GM12801 (cell line): ENCODE data around the gene CYP2C8.

Experiments
- TF ChIP-seq, protein P1 (sequence below): IDR thresholded peaks from one replicate; pipeline ENCODE4 v1.5.1; 2011; ENCODE audit warnings: control low read depth; ENCODE audit not compliant: insufficient read length; ENCODE audit errors: extremely low read depth

Gene CYP2C8

GRCh38 chr10:94997741-94998174 is 71.5 kb downstream of the CYP2C8 start:
- TF ChIP-seq, protein P1, sequence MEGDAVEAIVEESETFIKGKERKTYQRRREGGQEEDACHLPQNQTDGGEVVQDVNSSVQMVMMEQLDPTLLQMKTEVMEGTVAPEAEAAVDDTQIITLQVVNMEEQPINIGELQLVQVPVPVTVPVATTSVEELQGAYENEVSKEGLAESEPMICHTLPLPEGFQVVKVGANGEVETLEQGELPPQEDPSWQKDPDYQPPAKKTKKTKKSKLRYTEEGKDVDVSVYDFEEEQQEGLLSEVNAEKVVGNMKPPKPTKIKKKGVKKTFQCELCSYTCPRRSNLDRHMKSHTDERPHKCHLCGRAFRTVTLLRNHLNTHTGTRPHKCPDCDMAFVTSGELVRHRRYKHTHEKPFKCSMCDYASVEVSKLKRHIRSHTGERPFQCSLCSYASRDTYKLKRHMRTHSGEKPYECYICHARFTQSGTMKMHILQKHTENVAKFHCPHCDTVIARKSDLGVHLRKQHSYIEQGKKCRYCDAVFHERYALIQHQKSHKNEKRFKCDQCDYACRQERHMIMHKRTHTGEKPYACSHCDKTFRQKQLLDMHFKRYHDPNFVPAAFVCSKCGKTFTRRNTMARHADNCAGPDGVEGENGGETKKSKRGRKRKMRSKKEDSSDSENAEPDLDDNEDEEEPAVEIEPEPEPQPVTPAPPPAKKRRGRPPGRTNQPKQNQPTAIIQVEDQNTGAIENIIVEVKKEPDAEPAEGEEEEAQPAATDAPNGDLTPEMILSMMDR, result no peak

- TF ChIP-seq, protein P1, result no peak
These were observed 76.5 kb downstream of the CYP2C8 start for GRCh38 chr10:94992811-94993210.

DNA sequence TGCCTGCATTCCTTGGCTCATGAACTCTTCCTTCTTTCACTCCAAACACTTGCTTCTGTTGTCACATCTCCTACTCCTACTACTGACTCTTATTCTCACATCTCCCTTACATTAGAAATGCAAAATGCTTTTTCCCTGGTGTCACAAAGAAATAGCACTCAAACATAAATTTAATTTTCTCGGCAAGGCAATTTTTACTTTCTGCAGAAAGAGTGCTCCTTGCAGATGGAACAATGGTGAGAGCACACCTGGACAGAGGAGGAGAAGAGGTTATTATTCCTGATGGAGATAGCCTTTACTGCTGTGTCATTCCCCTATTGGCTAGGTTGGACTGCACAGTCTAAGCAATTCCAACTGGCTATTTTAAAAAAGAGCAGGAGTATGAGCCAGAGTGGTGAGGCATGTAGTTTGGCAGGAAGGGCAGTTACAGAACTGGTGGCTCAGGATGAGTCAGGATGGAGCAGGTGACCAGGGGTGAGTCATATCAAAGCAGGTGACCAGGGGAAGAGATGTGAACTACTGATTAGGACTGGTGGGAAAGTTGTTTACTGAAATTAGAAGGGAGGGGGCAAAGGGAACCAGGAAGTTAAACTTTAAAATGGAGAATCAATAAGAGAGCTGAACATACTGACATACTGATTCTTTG is 77.9 kb downstream of the CYP2C8 start:
- TF ChIP-seq, protein P1, result no peak

- TF ChIP-seq, protein P1, result no peak
These were observed 80.1 kb downstream of the CYP2C8 start for GRCh38 chr10:94989192-94989591.
